Smooth muscle cell (in vitro differentiated cells): ENCODE measurements around the gene PLPP7. TPM values are rescaled to one million over a fixed set of nuclear protein-coding genes. Genes with fewer than 3 reads are reported as not detected.

ENCODE experiments used
- DNase-seq: peaks from one replicate; lab custom pipeline; 2025; ENCODE audit not compliant: unreplicated experiment; lab: John Stamatoyannopoulos, UW
- H2AFZ ChIP-seq: fragments of 200-600 bp; sonication (generic); 2 replicates; pipeline ENCODE4 v1.6.0; 2016; ENCODE audit warnings: antibody characterized with exemption, low read depth, mild to moderate bottlenecking
- H3F3A ChIP-seq: fragments of 200-600 bp; sonication (generic); 2 replicates; pipeline ENCODE4 v1.6.0; 2017; ENCODE audit warnings: antibody characterized with exemption, low read depth
- H3K27ac ChIP-seq: fragments of 200-600 bp; sonication (generic); 2 replicates; pipeline ENCODE4 v1.5.1; 2016; ENCODE audit warnings: low read depth, mild to moderate bottlenecking
- H3K27me3 ChIP-seq: fragments of 200-600 bp; sonication (generic); 2 replicates; pipeline ENCODE4 v1.6.1; 2016; ENCODE audit warnings: low read depth, mild to moderate bottlenecking
- H3K36me3 ChIP-seq: fragments of 200-600 bp; sonication (generic); 2 replicates; pipeline ENCODE4 v1.5.1; 2016; ENCODE audit warnings: low read depth
- H3K4me1 ChIP-seq: fragments of 200-600 bp; sonication (generic); 2 replicates; pipeline ENCODE4 v1.5.1; 2016; ENCODE audit warnings: low read depth
- H3K4me2 ChIP-seq: fragments of 200-600 bp; sonication (generic); 2 replicates; pipeline ENCODE4 v1.6.0; 2016; ENCODE audit warnings: mild to moderate bottlenecking
- H3K4me3 ChIP-seq: fragments of 200-600 bp; sonication (generic); 2 replicates; pipeline ENCODE4 v1.5.1; 2016; ENCODE audit warnings: mild to moderate bottlenecking
- H3K79me2 ChIP-seq: fragments of 200-600 bp; sonication (generic); 2 replicates; pipeline ENCODE4 v1.6.0; 2016; ENCODE audit warnings: low read depth, mild to moderate bottlenecking
- H3K9ac ChIP-seq: fragments of 200-600 bp; sonication (generic); 2 replicates; pipeline ENCODE4 v1.6.0; 2016; ENCODE audit warnings: low read depth
- H3K9me3 ChIP-seq: fragments of 200-600 bp; sonication (generic); replicated peaks from 2 replicates; pipeline ENCODE4 v1.5.1; 2016; ENCODE audit warnings: low read depth
- H4K20me1 ChIP-seq: fragments of 200-600 bp; sonication (generic); 2 replicates; pipeline ENCODE4 v1.6.0; 2016; ENCODE audit warnings: low read depth
- CTCF ChIP-seq: fragments of 200-600 bp; sonication (generic); IDR thresholded peaks from 2 replicates; pipeline ENCODE4 v1.5.1; 2017; ENCODE audit warnings: borderline replicate concordance, mild to moderate bottlenecking, antibody characterized with exemption; ENCODE audit not compliant: insufficient read depth, poor library complexity, severe bottlenecking
- WGBS: methylation state at CpG from one replicate; pipeline ENCODE4 v1.1.7; 2016; ENCODE audit warnings: low lambda C conversion rate; 5-methylcytosine and 5-hydroxymethylcytosine counted together
- polyA plus RNA-seq: library from polyadenylated mRNA; unstranded; fragments of >200 nt; fragmentation: Nextera tagmentation; extraction: Ambion mirVana; gene quantifications from 2 replicates; pipeline ENCODE4 v1.2.1, GENCODE V29; 2016
- total RNA-seq: library from RNA; depleted of rRNA; stranded (reverse); fragments of >200 nt; gene quantifications from 2 replicates; pipeline ENCODE4 v1.2.3, GENCODE V29; 2014

Gene PLPP7
- total and polyA plus RNA-seq, 2 experiments from 2014 or later, result 3.3 to 4.2 TPM

- no peak for TF ChIP-seq CTCF
- H3K4me3 ChIP-seq, result no peak overlapping the region
- H3K36me3 ChIP-seq, result no peaks in the 10 kb centered on the region
- H3K27me3 ChIP-seq, result no peaks in the 10 kb centered on the region
- H3K9me3 ChIP-seq, result no peaks in the 10 kb centered on the region
- no peak overlapping the region for H3K27ac ChIP-seq
- H3K79me2 ChIP-seq, result no peaks in the 10 kb centered on the region
- H3K4me1 ChIP-seq, result no peaks in the 10 kb centered on the region
- H3K4me2 ChIP-seq, result no peak overlapping the region
- no peak overlapping the region for H3K9ac ChIP-seq
- no peak overlapping the region for H2AFZ ChIP-seq
- peaks cover 3% of the 10 kb centered on the region for H3F3A ChIP-seq
- WGBS, result 95% methylated on average over 15 of the region's 15 CpGs
- DNase-seq, result no peak
- no peaks in the 10 kb centered on the region for H4K20me1 ChIP-seq
Measured at GRCh38 chr9:131257266-131258025, 32.1 kb upstream of the PLPP7 start.

- DNase-seq, result no peak
- no peaks in the 10 kb centered on the region for H3K27me3 ChIP-seq
- no peaks in the 10 kb centered on the region for H4K20me1 ChIP-seq
- TF ChIP-seq CTCF, result no peak
- no peaks in the 10 kb centered on the region for H3K9me3 ChIP-seq
- peaks cover 3% of the 10 kb centered on the region for H3F3A ChIP-seq
- H3K4me2 ChIP-seq, result no peak overlapping the region
- no peak overlapping the region for H3K4me3 ChIP-seq
- H3K36me3 ChIP-seq, result no peaks in the 10 kb centered on the region
- H3K27ac ChIP-seq, result no peak overlapping the region
- H3K4me1 ChIP-seq, result no peaks in the 10 kb centered on the region
- no peak overlapping the region for H3K9ac ChIP-seq
- 92% methylated on average over 12 of the region's 15 CpGs for WGBS
- H2AFZ ChIP-seq, result no peak overlapping the region
- no peaks in the 10 kb centered on the region for H3K79me2 ChIP-seq
Measured at GRCh38 chr9:131258186-131258585, 31.3 kb upstream of the PLPP7 start.

- TF ChIP-seq CTCF, result no peak
- no peak overlapping the region for H2AFZ ChIP-seq
- WGBS, result 89% methylated on average over 23 of the region's 25 CpGs
- no peak overlapping the region for H3K27ac ChIP-seq
- DNase-seq, result no peak
- no peaks in the 10 kb centered on the region for H3K4me1 ChIP-seq
- no peaks in the 10 kb centered on the region for H3K79me2 ChIP-seq
- H3K9me3 ChIP-seq, result no peaks in the 10 kb centered on the region
- peaks cover 3% of the 10 kb centered on the region for H3F3A ChIP-seq
- no peak overlapping the region for H3K4me2 ChIP-seq
- no peak overlapping the region for H3K9ac ChIP-seq
- no peaks in the 10 kb centered on the region for H3K27me3 ChIP-seq
- no peaks in the 10 kb centered on the region for H3K36me3 ChIP-seq
- H4K20me1 ChIP-seq, result no peaks in the 10 kb centered on the region
- no peak overlapping the region for H3K4me3 ChIP-seq
Measured at GRCh38 chr9:131258698-131259431, 30.7 kb upstream of the PLPP7 start.
